Measurements from ENCODE around the gene XXYLT1. TPM values are rescaled to one million over a fixed set of nuclear protein-coding genes. Genes with fewer than 3 reads are reported as not detected.

The XXYLT1 gene
- 10 to 100 TPM in 1 of 4 donors, 1 to 10 TPM in 2, under 1 TPM in 1; 0.81 to 11.7 (median 4.6) TPM for polyA plus RNA-seq
- long read RNA-seq, donor 1 = 0 reads
- long read RNA-seq, donor 2 = 0 reads
- long read RNA-seq, donor 3, partial matches to known transcripts = 0 of 2 reads
- long read RNA-seq, donor 3, other reads (novel, unspliced or antisense) = 0 of 2 reads
- long read RNA-seq, donor 4, partial matches to known transcripts = 0 of 2 reads
- long read RNA-seq, donor 4, other reads (novel, unspliced or antisense) = 0 of 2 reads
- long read RNA-seq, donor 5, partial matches to known transcripts = 0 of 1 reads
- long read RNA-seq, donor 5, other reads (novel, unspliced or antisense) = 0 of 1 reads
- long read RNA-seq, donor 6 = 0 reads
- long read RNA-seq, donor 7 = 0 reads
- long read RNA-seq, donor 8 = 0 reads
- long read RNA-seq, donor 9 = 0 reads
- long read RNA-seq, donor 10, partial matches to known transcripts = 0 of 3 reads
- long read RNA-seq, donor 10, other reads (novel, unspliced or antisense) = 0 of 3 reads

GRCh38 chr3:195270817-195271409, at the start of gene XXYLT1:
Gene XXYLT1 (minus strand): TSS chr3:195271159. CDS start chr3:195271058, 101 bp downstream.
- 0% methylated on average over 56 to 75 of the region's 75 CpGs for WGBS, 3 donors
- FAIRE-seq (no peak), DNase-seq (peak; percentile 84 to 97)
- Histone ChIP-seq H3K36me3 (ENCODE audit: control insufficient read depth in 3 of 3, insufficient read depth in 2 of 3, low read depth in 1 of 3, low read length in 3 of 3) (peaks cover 0 to 15% (median 4%) of the 10 kb centered on the region in 3 donors), H3K9me3 (ENCODE audit: control insufficient read depth in 2 of 2, insufficient read depth in 1 of 2, low read depth in 1 of 2, low read length in 1 of 2) (no peaks in the 10 kb centered on the region), H3K4me1 (ENCODE audit: control insufficient read depth in 3 of 3, insufficient read depth in 2 of 3, low read depth in 1 of 3, low read length in 2 of 3) (peaks cover 2 to 10% (median 4%) of the 10 kb centered on the region in 3 donors), H3K27ac (ENCODE audit: low read depth in 1 of 3, low read length in 2 of 3) (peak within 1 kb of the TSS; percentile 77 to 88 (median 81)), H3K27me3 (ENCODE audit: control insufficient read depth in 3 of 3, insufficient read depth in 3 of 3, low read length in 3 of 3) (no peaks in the 10 kb centered on the region), H3K4me3 (ENCODE audit: low read depth in 1 of 3, low read length in 3 of 3) (peak within 1 kb of the TSS; percentile 66 to 96 (median 70))

- H3K9me3 ChIP-seq (ENCODE audit: control insufficient read depth in 2 of 2, insufficient read depth in 1 of 2, low read depth in 1 of 2, low read length in 1 of 2) = peaks cover 0 to 14% of the 10 kb centered on the region in 2 donors
- 97 to 99% (median 98%) methylated on average over 5 of the region's 5 CpGs for WGBS, 3 donors
- H3K36me3 ChIP-seq (ENCODE audit: control insufficient read depth in 3 of 3, insufficient read depth in 2 of 3, low read depth in 1 of 3, low read length in 3 of 3) = peaks cover 2 to 22% (median 13%) of the 10 kb centered on the region in 3 donors
- H3K27me3 ChIP-seq (ENCODE audit: control insufficient read depth in 3 of 3, insufficient read depth in 3 of 3, low read length in 3 of 3) = no peaks in the 10 kb centered on the region
- no peak overlapping the region for H3K4me3 ChIP-seq (ENCODE audit: low read depth in 1 of 3, low read length in 3 of 3)
- no peak for DNase-seq
- no peak for FAIRE-seq
- H3K4me1 ChIP-seq (ENCODE audit: control insufficient read depth in 3 of 3, insufficient read depth in 2 of 3, low read depth in 1 of 3, low read length in 2 of 3) = no peaks in the 10 kb centered on the region
- H3K27ac ChIP-seq (ENCODE audit: low read depth in 1 of 3, low read length in 2 of 3) = no peak overlapping the region
These were observed 48.1 kb upstream of the XXYLT1 start for GRCh38 chr3:195319060-195319459.

GRCh38 chr3:195312714-195313113, 41.8 kb upstream of the XXYLT1 start:
- H3K27ac ChIP-seq (ENCODE audit: low read depth in 1 of 3, low read length in 2 of 3) = no peak overlapping the region
- DNase-seq (no peak), FAIRE-seq (no peak)
- no peaks in the 10 kb centered on the region for H3K27me3 ChIP-seq (ENCODE audit: control insufficient read depth in 3 of 3, insufficient read depth in 3 of 3, low read length in 3 of 3)
- H3K4me1 ChIP-seq (ENCODE audit: control insufficient read depth in 3 of 3, insufficient read depth in 2 of 3, low read depth in 1 of 3, low read length in 2 of 3) = no peaks in the 10 kb centered on the region
- peaks cover 0 to 12% (median 0%) of the 10 kb centered on the region in 3 donors for H3K36me3 ChIP-seq (ENCODE audit: control insufficient read depth in 3 of 3, insufficient read depth in 2 of 3, low read depth in 1 of 3, low read length in 3 of 3)
- 78 to 93% (median 90%) methylated on average over 6 of the region's 6 CpGs for WGBS, 3 donors
- no peaks in the 10 kb centered on the region for H3K9me3 ChIP-seq (ENCODE audit: control insufficient read depth in 2 of 2, insufficient read depth in 1 of 2, low read depth in 1 of 2, low read length in 1 of 2)
- H3K4me3 ChIP-seq (ENCODE audit: low read depth in 1 of 3, low read length in 3 of 3) = no peak overlapping the region

DNA sequence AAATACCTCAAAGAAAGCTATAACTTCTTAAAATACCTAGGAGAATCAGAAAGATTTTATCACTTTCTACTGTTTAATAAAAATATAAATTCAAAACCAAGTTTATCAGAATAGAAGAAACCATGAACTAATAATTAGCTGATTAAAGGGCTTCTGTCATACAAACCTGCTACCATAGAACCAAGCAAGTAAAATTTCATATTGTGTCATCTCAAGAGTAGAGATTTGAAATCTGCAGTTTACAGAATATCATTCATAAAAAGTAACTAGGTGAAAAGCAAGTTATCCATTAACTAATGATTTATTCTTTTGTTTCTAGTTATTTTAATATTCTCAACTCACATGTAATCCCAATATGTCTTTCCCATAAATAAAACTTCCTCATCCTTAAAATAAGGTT, 36.8 kb upstream of the XXYLT1 start:
- no peaks in the 10 kb centered on the region for H3K4me1 ChIP-seq (ENCODE audit: control insufficient read depth in 3 of 3, insufficient read depth in 2 of 3, low read depth in 1 of 3, low read length in 2 of 3)
- DNase-seq = peak in 1 of 2 donors; percentile 8
- no peaks in the 10 kb centered on the region for H3K9me3 ChIP-seq (ENCODE audit: control insufficient read depth in 2 of 2, insufficient read depth in 1 of 2, low read depth in 1 of 2, low read length in 1 of 2)
- H3K36me3 ChIP-seq (ENCODE audit: control insufficient read depth in 3 of 3, insufficient read depth in 2 of 3, low read depth in 1 of 3, low read length in 3 of 3) = peaks cover 0 to 16% (median 6%) of the 10 kb centered on the region in 3 donors
- FAIRE-seq = peak; percentile 67
- H3K27ac ChIP-seq (ENCODE audit: low read depth in 1 of 3, low read length in 2 of 3) = no peak overlapping the region
- H3K4me3 ChIP-seq (ENCODE audit: low read depth in 1 of 3, low read length in 3 of 3) = no peak overlapping the region
- H3K27me3 ChIP-seq (ENCODE audit: control insufficient read depth in 3 of 3, insufficient read depth in 3 of 3, low read length in 3 of 3) = no peaks in the 10 kb centered on the region

DNA sequence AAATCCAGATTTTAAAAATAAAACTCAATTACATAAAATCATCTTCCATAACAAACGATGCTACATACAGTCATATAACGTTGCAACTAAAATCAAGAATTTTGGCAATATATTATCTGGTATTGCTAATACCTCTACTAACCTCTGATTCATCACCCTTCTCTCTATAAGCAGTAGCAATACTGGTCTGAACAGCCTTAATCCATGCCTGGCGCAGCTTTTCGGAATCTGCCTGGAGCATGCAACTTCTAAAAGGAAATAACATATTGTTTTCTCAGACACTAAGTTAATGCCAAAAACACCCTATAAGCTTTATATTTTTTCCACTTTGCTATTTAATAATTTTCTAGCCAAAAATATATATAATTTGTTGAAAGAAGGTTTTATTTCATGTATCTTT, 35.4 kb upstream of the XXYLT1 start:
- Histone ChIP-seq H3K36me3 (ENCODE audit: control insufficient read depth in 3 of 3, insufficient read depth in 2 of 3, low read depth in 1 of 3, low read length in 3 of 3) (peaks cover 2 to 17% (median 6%) of the 10 kb centered on the region in 3 donors), H3K9me3 (ENCODE audit: control insufficient read depth in 2 of 2, insufficient read depth in 1 of 2, low read depth in 1 of 2, low read length in 1 of 2) (no peaks in the 10 kb centered on the region), H3K27ac (ENCODE audit: low read depth in 1 of 3, low read length in 2 of 3) (no peak overlapping the region), H3K4me1 (ENCODE audit: control insufficient read depth in 3 of 3, insufficient read depth in 2 of 3, low read depth in 1 of 3, low read length in 2 of 3) (no peaks in the 10 kb centered on the region), H3K4me3 (ENCODE audit: low read depth in 1 of 3, low read length in 3 of 3) (no peak overlapping the region), H3K27me3 (ENCODE audit: control insufficient read depth in 3 of 3, insufficient read depth in 3 of 3, low read length in 3 of 3) (no peaks in the 10 kb centered on the region)
- FAIRE-seq (no peak), DNase-seq (no peak)
- 96 to 97% (median 96%) methylated on average over 4 of the region's 4 CpGs for WGBS, 3 donors

DNA sequence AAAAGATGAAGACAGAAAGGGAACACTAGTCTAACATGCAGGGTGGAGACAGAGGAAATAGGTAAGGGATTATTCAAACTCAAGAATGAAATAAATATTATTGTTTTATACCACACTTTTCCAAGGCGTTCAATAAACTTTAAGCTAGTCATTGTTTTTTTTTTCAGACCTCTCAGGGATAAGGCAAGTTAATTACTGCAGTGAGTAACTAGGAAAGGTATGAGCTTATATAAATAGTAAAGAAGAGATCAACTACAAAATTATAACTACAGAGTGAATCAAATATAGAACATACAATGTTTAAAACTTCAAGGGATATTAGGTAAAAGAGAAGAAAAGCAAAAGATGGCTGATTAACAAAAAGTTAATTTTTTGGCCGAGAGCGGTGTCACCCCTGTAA, 31.5 kb upstream of the XXYLT1 start:
- WGBS, 3 donors = 91 to 94% (median 92%) methylated on average over 3 of the region's 3 CpGs
- no peak overlapping the region for H3K4me3 ChIP-seq (ENCODE audit: low read depth in 1 of 3, low read length in 3 of 3)
- H3K9me3 ChIP-seq (ENCODE audit: control insufficient read depth in 2 of 2, insufficient read depth in 1 of 2, low read depth in 1 of 2, low read length in 1 of 2) = no peaks in the 10 kb centered on the region
- no peaks in the 10 kb centered on the region for H3K27me3 ChIP-seq (ENCODE audit: control insufficient read depth in 3 of 3, insufficient read depth in 3 of 3, low read length in 3 of 3)
- DNase-seq (no peak), FAIRE-seq (no peak)
- no peak overlapping the region for H3K27ac ChIP-seq (ENCODE audit: low read depth in 1 of 3, low read length in 2 of 3)
- H3K4me1 ChIP-seq (ENCODE audit: control insufficient read depth in 3 of 3, insufficient read depth in 2 of 3, low read depth in 1 of 3, low read length in 2 of 3) = no peaks in the 10 kb centered on the region
- peaks cover 2 to 23% (median 10%) of the 10 kb centered on the region in 3 donors for H3K36me3 ChIP-seq (ENCODE audit: control insufficient read depth in 3 of 3, insufficient read depth in 2 of 3, low read depth in 1 of 3, low read length in 3 of 3)

DNA sequence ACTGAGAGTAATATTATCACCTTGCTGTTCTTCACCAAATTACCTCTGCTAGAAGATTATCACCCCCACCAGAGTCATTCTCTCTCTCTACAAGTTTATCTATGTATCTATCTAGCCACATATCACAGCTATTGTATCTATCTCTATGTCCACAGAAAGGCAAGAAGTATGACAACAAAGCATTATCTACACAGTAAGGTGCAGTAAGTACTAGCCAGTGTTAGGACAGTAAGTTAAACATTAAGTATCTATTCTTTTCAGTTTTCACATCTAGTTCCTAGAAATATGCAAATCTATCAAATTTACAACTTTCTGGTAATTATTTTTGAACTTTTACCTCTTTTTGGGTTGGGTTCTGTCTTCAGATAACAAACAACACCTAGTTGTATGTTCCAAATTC, 26.5 kb upstream of the XXYLT1 start:
- Histone ChIP-seq H3K4me1 (ENCODE audit: control insufficient read depth in 3 of 3, insufficient read depth in 2 of 3, low read depth in 1 of 3, low read length in 2 of 3) (no peaks in the 10 kb centered on the region), H3K36me3 (ENCODE audit: control insufficient read depth in 3 of 3, insufficient read depth in 2 of 3, low read depth in 1 of 3, low read length in 3 of 3) (peaks cover 2 to 24% (median 4%) of the 10 kb centered on the region in 3 donors)

DNA sequence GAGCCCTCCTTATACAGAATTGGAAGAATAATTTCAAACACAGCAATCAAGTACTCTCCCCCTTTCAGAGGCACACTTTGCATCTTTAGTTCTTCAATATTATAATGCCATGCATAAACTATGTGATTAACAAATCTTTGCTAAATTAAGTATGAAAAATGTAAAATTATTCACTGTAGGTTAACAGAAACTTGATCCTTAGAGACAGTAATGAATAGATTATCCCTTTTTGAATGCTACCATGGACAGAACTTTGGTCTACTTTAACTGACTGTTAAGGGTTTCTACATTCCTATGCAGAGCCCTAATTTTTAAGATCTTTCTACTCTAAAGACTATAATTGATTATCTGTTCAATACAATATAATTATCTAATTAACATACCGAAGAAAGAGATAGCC, 25.7 kb upstream of the XXYLT1 start:
- DNase-seq (no peak), FAIRE-seq (no peak)
- Histone ChIP-seq H3K9me3 (ENCODE audit: control insufficient read depth in 2 of 2, insufficient read depth in 1 of 2, low read depth in 1 of 2, low read length in 1 of 2) (no peaks in the 10 kb centered on the region), H3K36me3 (ENCODE audit: control insufficient read depth in 3 of 3, insufficient read depth in 2 of 3, low read depth in 1 of 3, low read length in 3 of 3) (peaks cover under 1 to 21% (median 4%) of the 10 kb centered on the region in 3 donors), H3K4me1 (ENCODE audit: control insufficient read depth in 3 of 3, insufficient read depth in 2 of 3, low read depth in 1 of 3, low read length in 2 of 3) (no peaks in the 10 kb centered on the region), H3K27ac (ENCODE audit: low read depth in 1 of 3, low read length in 2 of 3) (no peak overlapping the region), H3K4me3 (ENCODE audit: low read depth in 1 of 3, low read length in 3 of 3) (no peak overlapping the region), H3K27me3 (ENCODE audit: control insufficient read depth in 3 of 3, insufficient read depth in 3 of 3, low read length in 3 of 3) (no peaks in the 10 kb centered on the region)
- 96 to 100% (median 100%) methylated on average over 1 of the region's 1 CpG for WGBS, 3 donors

More for the DNA sequence above, 26.5 kb upstream of the XXYLT1 start:
- no peaks in the 10 kb centered on the region for H3K9me3 ChIP-seq (ENCODE audit: control insufficient read depth in 2 of 2, insufficient read depth in 1 of 2, low read depth in 1 of 2, low read length in 1 of 2)
- H3K27me3 ChIP-seq (ENCODE audit: control insufficient read depth in 3 of 3, insufficient read depth in 3 of 3, low read length in 3 of 3) = no peaks in the 10 kb centered on the region
- H3K27ac ChIP-seq (ENCODE audit: low read depth in 1 of 3, low read length in 2 of 3) = no peak overlapping the region
- H3K4me3 ChIP-seq (ENCODE audit: low read depth in 1 of 3, low read length in 3 of 3) = no peak overlapping the region
- FAIRE-seq (no peak), DNase-seq (no peak)

Measured in small intestine (tissue), 16 donors.